HG03439 (cell line): Measurements from ENCODE around the gene TBRG1.
"Not testable (repeated sequence)": the region's sequence is repeated elsewhere in the genome, so short reads cannot be mapped to it uniquely, and the experiment has no call there.

Experiments
- ATAC-seq: cut with Tn5 transposase; IDR thresholded peaks from one replicate; pipeline ENCODE4 v1.9.1; 2021; ENCODE audit warnings: mild to moderate bottlenecking, moderate library complexity; ENCODE audit not compliant: unreplicated experiment

TBRG1 gene

DNA sequence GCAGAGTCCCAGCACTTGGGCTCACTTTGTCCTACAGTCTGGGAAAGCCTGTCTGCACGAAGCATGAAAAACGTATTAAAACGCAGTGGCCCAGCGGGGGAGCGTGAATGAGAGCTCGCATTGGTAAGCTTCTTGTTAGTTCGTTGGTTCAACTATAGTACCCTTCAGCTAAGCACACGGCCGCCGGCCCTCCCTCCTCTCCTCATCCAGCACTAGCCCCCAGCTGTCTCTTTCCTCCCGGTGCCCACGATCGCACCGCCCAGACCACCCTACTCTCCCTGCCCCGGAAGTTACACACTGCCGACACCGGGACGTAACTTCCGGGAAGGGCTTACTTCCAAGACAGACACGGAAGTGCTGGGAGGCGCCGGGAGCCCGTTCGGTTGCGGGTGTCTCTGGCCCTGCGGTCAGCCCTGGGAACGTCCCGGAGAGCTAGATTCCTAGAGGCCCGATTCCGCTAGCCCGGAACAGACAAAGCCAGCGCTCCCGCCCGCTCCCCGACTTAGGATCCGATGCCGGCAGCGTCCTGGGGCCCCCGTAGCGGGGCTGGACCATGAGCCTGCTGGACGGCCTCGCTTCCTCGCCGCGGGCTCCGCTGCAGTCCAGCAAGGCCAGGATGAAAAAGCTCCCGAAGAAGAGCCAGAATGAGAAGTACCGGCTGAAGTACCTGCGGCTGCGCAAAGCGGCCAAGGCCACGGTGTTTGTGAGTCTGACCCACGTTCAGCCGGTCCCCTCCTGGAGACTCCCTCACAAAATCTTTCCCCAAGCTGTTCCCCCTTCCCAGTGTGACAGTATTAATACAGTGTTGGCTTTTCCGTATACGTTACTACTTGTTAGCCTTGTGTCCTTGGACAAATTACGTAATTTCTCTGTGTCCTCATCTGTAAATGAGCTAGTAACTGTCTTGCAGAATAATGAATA, at the start of gene TBRG1:
Gene TBRG1 (plus strand): TSS at position 334 of the 921 bp plus-strand sequence. CDS start 220 bp downstream, at position 554.
- ATAC-seq = peak; percentile 96

GRCh38 chr11:124577716-124578427, 44.8 kb upstream of the TBRG1 start:
- ATAC-seq = no peak

GRCh38 chr11:124578761-124579160, 43.9 kb upstream of the TBRG1 start:
- no peak for ATAC-seq

DNA sequence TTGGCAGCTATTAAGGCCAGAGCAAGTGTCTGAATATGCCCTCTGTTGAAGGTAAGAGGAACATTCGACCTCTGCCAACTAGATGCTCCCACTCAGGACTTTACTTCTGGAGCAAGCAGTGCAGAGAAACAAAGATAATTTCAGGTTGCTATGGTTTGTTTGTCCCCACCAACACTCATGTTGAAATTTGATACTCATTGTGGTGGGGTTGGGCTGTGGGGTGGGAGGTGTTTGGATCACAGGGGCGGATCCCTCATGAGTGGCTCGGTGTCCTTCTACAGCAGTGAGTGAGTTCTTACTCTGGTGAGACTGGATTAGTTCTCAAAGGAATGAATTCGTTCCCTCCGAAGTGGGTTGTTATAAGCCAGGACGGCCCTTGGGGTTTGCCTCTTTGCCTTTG, 40.8 kb upstream of the TBRG1 start:
- no peak for ATAC-seq

DNA sequence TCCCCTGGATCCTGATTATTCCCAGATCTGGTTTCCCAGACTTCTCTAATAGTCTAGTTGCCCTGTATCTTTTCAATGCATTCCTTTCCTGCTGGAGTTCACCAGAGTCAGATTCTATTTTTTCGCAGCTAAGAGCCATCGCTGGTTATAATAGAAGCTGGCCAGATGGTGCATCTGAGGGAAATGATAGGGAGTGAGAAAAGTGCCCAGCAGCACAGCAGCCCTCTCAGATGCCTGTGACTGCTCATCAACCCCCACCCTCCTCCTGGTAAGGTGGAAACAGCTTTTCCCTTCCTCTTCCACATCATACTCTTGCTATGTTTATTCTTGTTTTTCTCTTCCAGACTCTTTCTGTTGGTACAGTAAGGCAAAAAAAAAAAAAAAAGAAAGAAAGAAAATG, 40.1 kb upstream of the TBRG1 start:
- ATAC-seq = no peak

- no peak for ATAC-seq
These were observed 38.9 kb upstream of the TBRG1 start for GRCh38 chr11:124583781-124584180.

DNA sequence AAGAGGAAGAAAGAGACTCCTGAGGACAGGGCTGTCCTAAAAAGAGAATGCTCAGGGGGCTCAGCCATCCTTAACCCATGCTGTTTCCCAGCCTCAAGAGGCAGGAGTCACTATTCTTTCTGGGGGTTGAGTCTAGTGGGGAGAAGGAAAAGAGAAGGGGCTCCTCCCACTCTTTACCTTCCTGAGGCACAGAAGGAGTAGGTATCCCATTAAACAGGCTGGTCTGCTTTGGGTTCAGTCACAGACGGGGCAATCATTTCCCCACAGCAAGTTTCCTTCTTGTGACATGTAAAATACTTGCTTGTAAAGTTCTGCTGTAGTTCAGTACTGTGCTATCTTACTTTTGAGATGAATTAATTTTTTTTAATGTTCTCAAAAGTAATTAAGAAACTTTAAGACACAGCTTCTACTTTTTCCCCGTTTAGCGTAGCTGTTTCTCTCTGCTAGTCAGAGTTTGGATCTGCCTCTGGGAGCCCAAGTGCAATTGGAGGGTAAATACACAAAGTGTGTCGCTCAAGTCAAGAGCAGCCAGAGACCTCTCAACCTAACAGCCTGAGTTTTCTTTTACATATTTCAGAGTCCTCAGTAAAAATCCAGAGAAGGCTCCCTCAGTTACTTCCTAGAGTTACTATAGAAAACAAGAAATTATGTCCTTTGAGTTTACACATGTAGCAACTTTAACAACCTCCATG, 37.8 kb upstream of the TBRG1 start:
- ATAC-seq = no peak

GRCh38 chr11:124586238-124586860, 36.3 kb upstream of the TBRG1 start:
- ATAC-seq = no peak

DNA sequence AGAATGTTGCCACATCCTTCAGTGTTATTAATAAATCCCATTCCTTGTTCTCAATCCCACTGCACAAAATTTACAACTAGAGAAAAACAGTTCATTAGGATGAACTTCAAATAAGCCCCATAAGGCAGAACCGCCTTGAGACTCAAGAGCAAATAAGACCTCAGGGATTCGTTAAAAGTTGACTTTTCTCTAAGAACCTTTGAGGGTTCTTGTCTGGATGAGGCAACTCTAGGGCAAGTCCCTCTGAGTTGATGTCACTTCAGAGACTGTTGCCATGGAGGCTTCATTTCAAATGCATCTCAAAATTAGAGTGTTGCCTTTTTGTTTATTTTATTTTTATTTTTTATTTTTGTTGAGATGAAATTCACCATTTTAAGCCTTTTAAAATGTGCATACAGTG, 31.2 kb upstream of the TBRG1 start:
- ATAC-seq = no peak

GRCh38 chr11:124592627-124593026, 30.0 kb upstream of the TBRG1 start:
- no peak for ATAC-seq

GRCh38 chr11:124595302-124595701, 27.4 kb upstream of the TBRG1 start:
- ATAC-seq = no peak

- ATAC-seq = no peak
These were observed 25.0 kb upstream of the TBRG1 start for GRCh38 chr11:124597626-124598025.

DNA sequence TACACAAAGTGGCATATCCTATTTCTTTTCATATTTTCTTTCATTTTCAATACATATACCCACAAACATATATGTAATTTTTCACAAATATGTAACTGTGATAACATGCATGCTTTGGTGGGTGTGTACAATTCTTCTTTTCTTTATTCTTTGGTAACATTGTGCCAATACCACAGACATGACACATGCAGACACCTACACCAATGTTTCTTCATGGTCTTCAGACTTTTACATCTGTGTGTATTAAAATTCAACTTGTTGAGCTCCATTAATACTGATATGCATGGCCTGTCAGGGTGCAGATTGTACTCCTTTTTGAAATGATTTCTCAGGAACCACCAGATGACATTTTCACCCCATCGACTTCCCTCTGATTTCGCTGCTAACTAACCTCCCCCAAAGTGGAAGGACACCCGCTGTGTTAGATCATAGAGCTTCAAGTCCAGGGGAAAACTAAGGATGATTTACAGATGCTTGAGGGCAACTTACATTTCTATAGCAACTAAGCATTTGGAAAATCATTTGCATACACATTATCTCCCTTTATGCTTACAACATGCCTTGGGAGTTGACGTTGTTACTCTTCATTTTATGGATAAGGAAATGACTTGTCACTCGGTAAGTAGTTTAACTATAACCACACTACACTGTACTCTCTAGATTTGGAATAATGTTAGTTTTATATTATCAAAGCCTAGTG, 21.9 kb upstream of the TBRG1 start:
- no peak for ATAC-seq

DNA sequence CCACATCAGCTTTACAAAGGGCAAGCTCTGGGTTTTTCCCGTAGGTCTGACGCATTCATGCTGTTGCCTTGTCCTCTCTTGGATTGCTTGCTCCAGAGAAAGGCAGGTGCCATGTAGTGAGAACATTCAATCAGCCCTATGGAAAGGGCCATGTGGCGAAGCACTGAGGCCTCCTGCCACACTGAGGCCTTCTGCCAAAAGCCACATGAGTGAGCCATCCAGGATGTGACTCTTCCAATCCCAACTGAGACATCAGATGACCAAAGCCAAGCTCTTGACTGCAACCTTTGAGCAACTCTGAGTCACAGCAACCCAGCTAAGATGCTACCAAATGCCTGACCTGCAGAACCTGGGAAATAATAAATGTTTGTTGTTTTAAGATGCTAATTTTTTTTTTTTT, 20.5 kb upstream of the TBRG1 start:
- ATAC-seq = no peak

DNA sequence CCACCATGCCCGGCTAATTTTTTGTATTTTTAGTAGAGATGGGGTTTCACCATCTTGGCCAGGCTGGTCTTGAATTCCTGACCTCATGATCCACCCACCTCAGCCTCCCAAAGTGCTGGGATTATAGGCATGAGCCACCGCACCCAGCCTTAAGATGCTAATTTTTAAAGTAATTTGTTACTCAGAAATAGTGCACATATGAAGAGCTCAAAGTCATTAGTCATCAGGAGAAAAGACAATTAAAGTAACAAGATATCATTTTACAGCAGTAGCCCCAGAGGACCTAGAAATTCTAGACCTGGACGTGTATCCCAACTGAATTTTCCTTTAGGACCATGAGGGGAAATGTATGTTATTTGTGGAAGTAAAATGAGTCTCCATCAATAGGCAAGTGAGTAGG, 19.9 kb upstream of the TBRG1 start:
- not testable (repeated sequence) for ATAC-seq

DNA sequence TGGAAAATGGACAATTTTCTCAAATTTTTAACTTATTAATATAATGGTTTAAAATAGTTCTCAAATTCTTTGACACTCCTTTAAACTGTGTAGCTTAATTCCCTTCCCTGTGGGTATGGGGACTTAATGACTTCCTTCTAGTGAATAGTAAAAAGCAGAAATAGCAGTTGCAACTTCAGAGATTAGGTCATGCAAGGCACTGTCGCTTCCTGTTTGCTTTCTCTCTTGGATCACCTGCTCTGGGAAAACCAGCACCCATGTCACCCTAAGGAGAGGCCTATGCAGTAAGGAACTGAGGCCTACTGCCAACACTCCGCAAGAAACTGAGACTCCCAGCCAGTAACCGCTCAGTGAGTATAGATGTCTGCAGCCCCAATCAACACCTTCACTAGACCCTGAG, 16.9 kb upstream of the TBRG1 start:
- no peak for ATAC-seq

DNA sequence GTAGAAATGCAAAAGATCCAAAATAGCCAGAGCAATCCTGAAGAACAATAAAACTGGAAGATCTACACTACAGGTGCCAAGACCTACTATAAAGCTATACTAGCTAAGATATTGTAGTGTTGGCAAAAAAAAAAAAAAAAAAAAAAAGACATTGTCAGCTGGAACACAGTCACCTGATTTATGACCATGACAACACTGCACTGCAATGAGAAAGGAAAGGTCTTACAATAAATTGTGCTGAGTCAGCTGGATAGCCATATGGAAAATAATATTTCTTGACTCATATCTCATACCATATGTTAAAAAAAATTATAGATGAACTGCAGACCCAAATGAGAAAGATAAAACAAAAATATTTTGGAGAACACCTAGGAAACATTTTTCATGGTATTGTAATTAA, 14.5 kb upstream of the TBRG1 start:
- no peak for ATAC-seq

DNA sequence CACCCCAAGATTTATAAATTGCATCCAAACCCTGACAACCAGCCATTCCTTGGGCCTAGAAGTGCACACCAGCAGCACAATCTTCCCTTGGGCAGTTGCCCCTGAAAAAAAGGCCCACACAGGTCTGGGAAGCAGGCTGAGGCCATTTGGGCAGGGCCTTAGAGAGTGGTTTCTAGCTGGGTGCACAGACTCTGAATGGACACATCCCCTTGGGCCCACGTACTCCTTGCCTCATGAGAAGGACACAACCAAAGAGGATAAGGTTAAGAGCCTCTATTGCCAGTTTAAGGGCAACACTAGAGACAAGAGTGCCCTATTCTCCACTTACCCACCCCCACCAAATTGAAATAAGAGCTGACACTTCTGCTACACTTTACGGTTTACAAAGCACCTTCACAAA, 12.4 kb upstream of the TBRG1 start:
- ATAC-seq = no peak

GRCh38 chr11:124611064-124611463, 11.6 kb upstream of the TBRG1 start, which contains the start of gene PANX3:
TSS of gene PANX3 (plus strand) at chr11:124611428. CDS start at chr11:124611557, 129 bp downstream.
- no peak for ATAC-seq

DNA sequence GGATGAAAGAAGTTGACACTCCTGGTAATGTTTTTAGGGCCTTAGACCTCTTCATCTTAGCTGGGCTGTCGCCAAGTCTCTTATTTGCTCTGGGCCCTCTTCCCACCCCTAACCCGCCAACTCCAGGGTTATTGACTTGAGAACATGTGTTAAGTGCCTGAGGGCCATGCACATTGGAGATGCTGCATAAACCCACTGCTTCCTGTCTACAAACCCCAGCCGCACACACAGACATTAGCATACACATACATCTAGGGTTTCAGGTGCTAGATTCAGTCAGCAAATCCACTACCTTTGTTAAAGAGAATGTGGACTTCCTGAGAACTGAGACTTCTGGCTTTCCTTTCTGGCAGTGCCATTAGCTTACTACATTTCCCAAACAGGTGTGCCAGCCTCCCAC, 10.6 kb upstream of the TBRG1 start:
- ATAC-seq = no peak
